ENCODE measurements around the gene TMBIM1.

GRCh38 chr2:218341381-218341780 is 49.1 kb upstream of the TMBIM1 start:
- TF ChIP-seq CTCF (IDR thresholded peaks at IDR 0.05) (no peak), EP300 (IDR thresholded peaks at IDR 0.05) (no peak), POLR2AphosphoS5 (IDR thresholded peaks at IDR 0.05) (no peak), POLR2A (IDR thresholded peaks at IDR 0.05) (no peak)

All from stomach (tissue), 4 donors.